Breast epithelium (tissue), 4 donors: ENCODE measurements around the gene RNF34. TPM values are rescaled to one million over a fixed set of nuclear protein-coding genes. Genes with fewer than 3 reads are reported as not detected.

Experiments used
- DNase-seq, 2 donors: peaks; one replicate each; pipeline ENCODE4 v3.0.0-alpha.2; 2019; ENCODE audit warnings: low spot score in 2 of 2
- H3K27ac ChIP-seq, 2 donors: fragments of 200-600 bp; sonication (generic) in 1 of 2; one replicate each; pipeline ENCODE4 v1.5.1; 2016 to 2019; ENCODE audit warnings: mild to moderate bottlenecking in 1 of 2
- H3K27me3 ChIP-seq, 2 donors: fragments of 200-600 bp; sonication (generic) in 1 of 2; one replicate each; pipeline versions ENCODE4 v1.5.1 to v1.6.0; 2017 to 2019; ENCODE audit warnings: control low read depth in 1 of 2, mild to moderate bottlenecking in 1 of 2
- H3K36me3 ChIP-seq: fragments of 200-600 bp; one replicate; pipeline ENCODE4 v1.5.1; 2019
- H3K4me1 ChIP-seq, 2 donors: fragments of 200-600 bp; sonication (generic); one replicate each; pipeline ENCODE4 v1.5.1; 2016 to 2019; ENCODE audit warnings: control low read depth in 1 of 2
- H3K4me3 ChIP-seq, 3 donors: fragments of 200-600 bp; sonication (generic); 1 replicate in 2 of 3; 2 replicates in 1 of 3; pipeline ENCODE4 v1.5.1; 2016 to 2019; ENCODE audit warnings: mild to moderate bottlenecking in 3 of 3, moderate library complexity in 2 of 3
- H3K9me3 ChIP-seq, 2 donors: fragments of 200-600 bp; sonication (generic) in 1 of 2; one replicate each; pipeline ENCODE4 v1.5.1; 2016 to 2019; ENCODE audit warnings: control low read depth in 1 of 2
- POLR2A ChIP-seq: fragments of 450-650 bp; IDR thresholded peaks from one replicate; pipeline ENCODE4 v1.6.1; 2016; ENCODE audit warnings: antibody characterized with exemption, mild to moderate bottlenecking, moderate library complexity
- POLR2AphosphoS5 ChIP-seq, 3 donors: sonication (generic); formaldehyde crosslinking; IDR thresholded peaks; one replicate each; pipeline ENCODE4 v1.6.1; 2017; ENCODE audit warnings: antibody characterized with exemption in 3 of 3
- intact Hi-C: fragments of 100-400 bp; cut with DNase I; formaldehyde crosslinking; loops from one replicate; pipeline ENCODE4 v1.15.1; 2023; ENCODE audit warnings: low total_unique reads
- total RNA-seq, 3 donors: library from RNA; depleted of rRNA; stranded (reverse); fragments of >200 nt; gene quantifications; one replicate each; pipeline ENCODE4 v1.1.0, GENCODE V29; 2016
- TF ChIP-seq, protein P1 (sequence below), 3 donors: fragments of 450-650 bp; IDR thresholded peaks; one replicate each; pipeline ENCODE4 v1.5.1; 2016 to 2017; ENCODE audit warnings: antibody characterized with exemption in 3 of 3, mild to moderate bottlenecking in 3 of 3, moderate library complexity in 3 of 3

RNF34 gene
- total RNA-seq, 3 donors from 2014 or later, result 32.4 to 47.3 (median 45.1) TPM

DNA sequence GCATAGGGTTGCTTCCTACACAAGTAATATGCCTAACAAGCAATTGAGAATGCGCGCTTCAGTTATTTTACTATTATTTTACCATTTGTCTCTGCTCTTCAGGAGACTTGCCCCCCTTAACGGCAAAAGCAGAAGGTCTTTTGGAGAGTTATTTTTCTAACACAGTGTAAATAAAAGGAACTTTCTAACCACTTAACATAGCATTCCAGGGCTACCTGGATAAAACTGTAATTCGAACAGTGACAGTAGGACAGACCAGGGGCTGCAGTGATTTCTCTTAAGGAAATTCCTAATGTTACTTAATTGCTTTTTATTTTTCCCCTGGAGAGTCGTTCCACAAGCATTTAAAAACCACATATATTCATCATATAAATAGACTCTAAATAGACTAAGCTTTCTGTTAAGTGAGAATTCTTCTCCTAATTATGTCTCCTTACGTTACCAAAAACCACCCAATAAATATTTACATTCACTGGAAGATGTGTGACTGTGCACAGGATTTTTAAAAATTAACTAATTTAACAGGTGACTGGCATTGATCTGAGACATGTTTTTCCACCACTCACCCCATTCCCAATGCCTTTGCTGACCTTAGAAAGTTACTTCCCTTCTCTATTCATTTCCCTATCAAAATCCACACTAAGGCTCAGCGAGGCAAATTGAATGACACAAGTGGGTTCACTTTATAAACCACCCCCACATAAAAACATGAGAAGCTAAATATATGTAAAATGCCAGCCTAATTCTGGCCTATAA, 72.4 kb downstream of the RNF34 start:
- no peaks in the 10 kb centered on the region for H3K9me3 ChIP-seq
- H3K4me1 ChIP-seq, result no peaks in the 10 kb centered on the region
- intact Hi-C loops, result no loop called here
- H3K36me3 ChIP-seq, result no peaks in the 10 kb centered on the region
- no peaks in the 10 kb centered on the region for H3K27me3 ChIP-seq
- H3K4me3 ChIP-seq, result no peak overlapping the region
- DNase-seq, result no peak
- TF ChIP-seq, protein P1, sequence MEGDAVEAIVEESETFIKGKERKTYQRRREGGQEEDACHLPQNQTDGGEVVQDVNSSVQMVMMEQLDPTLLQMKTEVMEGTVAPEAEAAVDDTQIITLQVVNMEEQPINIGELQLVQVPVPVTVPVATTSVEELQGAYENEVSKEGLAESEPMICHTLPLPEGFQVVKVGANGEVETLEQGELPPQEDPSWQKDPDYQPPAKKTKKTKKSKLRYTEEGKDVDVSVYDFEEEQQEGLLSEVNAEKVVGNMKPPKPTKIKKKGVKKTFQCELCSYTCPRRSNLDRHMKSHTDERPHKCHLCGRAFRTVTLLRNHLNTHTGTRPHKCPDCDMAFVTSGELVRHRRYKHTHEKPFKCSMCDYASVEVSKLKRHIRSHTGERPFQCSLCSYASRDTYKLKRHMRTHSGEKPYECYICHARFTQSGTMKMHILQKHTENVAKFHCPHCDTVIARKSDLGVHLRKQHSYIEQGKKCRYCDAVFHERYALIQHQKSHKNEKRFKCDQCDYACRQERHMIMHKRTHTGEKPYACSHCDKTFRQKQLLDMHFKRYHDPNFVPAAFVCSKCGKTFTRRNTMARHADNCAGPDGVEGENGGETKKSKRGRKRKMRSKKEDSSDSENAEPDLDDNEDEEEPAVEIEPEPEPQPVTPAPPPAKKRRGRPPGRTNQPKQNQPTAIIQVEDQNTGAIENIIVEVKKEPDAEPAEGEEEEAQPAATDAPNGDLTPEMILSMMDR (IDR thresholded peaks at IDR 0.05), result no peak
- TF ChIP-seq POLR2A (no peak), POLR2AphosphoS5 (IDR thresholded peaks at IDR 0.05) (no peak)
- no peak overlapping the region for H3K27ac ChIP-seq

Other genes with a start within 250 kb of the RNF34 start
- gene P2RX4, start 190.0 kb upstream of the RNF34 start, total RNA-seq, result 100 to 1,000 TPM in 1 of 3 donors, 10 to 100 TPM in 2; 62.9 to 114 (median 86.9) TPM
- 10 to 100 TPM; 27.4 to 32.0 (median 29.2) TPM for gene CAMKK2, start 103.4 kb upstream of the RNF34 start, total RNA-seq
- 100 to 1,000 TPM; 109 to 169 (median 147) TPM for gene ANAPC5, start 47.7 kb upstream of the RNF34 start, total RNA-seq
- 10 to 100 TPM; 12.3 to 26.8 (median 16.7) TPM for gene KDM2B, start 180.9 kb downstream of the RNF34 start, total RNA-seq
- gene ORAI1, start 226.4 kb downstream of the RNF34 start, total RNA-seq, result 10 to 100 TPM in 1 of 3 donors, 1 to 10 TPM in 2; 6.0 to 12.5 (median 6.7) TPM